CD4-positive, alpha-beta memory T cell (primary cell): ENCODE data around the gene SEC14L1. TPM values are rescaled to one million over a fixed set of nuclear protein-coding genes. Genes with fewer than 3 reads are reported as not detected.

ENCODE experiments used
- CTCF ChIA-PET: fragments of 350-600 bp; sonication (Branson Sonifier 250); formaldehyde crosslinking; loops from one replicate; lab custom pipeline; 2021; ENCODE audit warnings: inconsistent platforms; ENCODE audit not compliant: partially characterized antibody; lab: Charles Lee
- POLR2A ChIA-PET: fragments of 350-600 bp; sonication (Branson Sonifier 250); formaldehyde crosslinking; loops from one replicate; lab custom pipeline; 2021; ENCODE audit not compliant: partially characterized antibody; lab: Charles Lee
- DNase-seq, 5 donors: peaks; one replicate each; pipeline versions ENCODE4 v3.0.0 to v3.0.0-alpha.2; 2020 to 2022; ENCODE audit warnings: mixed read lengths in 1 of 5
- H3K27ac ChIP-seq: one replicate; pipeline ENCODE4 v1.7.0; 2013; ENCODE audit warnings: low read depth, low read length
- H3K27me3 ChIP-seq: 2 replicates; pipeline ENCODE4 v1.7.0; 2013; ENCODE audit warnings: mild to moderate bottlenecking, low read length, moderate library complexity; ENCODE audit not compliant: insufficient read depth
- H3K36me3 ChIP-seq: 2 replicates; pipeline ENCODE4 v1.7.0; 2013; ENCODE audit warnings: mild to moderate bottlenecking, low read length, moderate library complexity; ENCODE audit not compliant: insufficient read depth
- H3K4me1 ChIP-seq: 2 replicates; pipeline ENCODE4 v1.7.0; 2013; ENCODE audit warnings: mild to moderate bottlenecking, low read length, moderate library complexity; ENCODE audit not compliant: insufficient read depth
- H3K4me3 ChIP-seq, 2 donors: one replicate each; pipeline ENCODE4 v1.7.0; 2013; ENCODE audit warnings: low read length in 2 of 2, mild to moderate bottlenecking in 1 of 2
- H3K9me3 ChIP-seq, 2 donors: one replicate each; pipeline ENCODE4 v1.7.0; 2013; ENCODE audit warnings: low read length in 2 of 2, control low read depth in 1 of 2; ENCODE audit not compliant: control insufficient read depth in 1 of 2
- H3K27ac Mint-ChIP-seq, 7 donors: one replicate each; pipeline ENCODE4 v1.8.0; 2020 to 2021; ENCODE audit warnings: mixed read lengths in 7 of 7, mild to moderate bottlenecking in 6 of 7, inconsistent platforms in 3 of 7, moderate library complexity in 3 of 7
- H3K27me3 Mint-ChIP-seq, 2 donors: one replicate each; pipeline ENCODE4 v1.8.0; 2020 to 2021; ENCODE audit warnings: mixed read lengths in 2 of 2
- H3K36me3 Mint-ChIP-seq, 2 donors: one replicate each; pipeline ENCODE4 v1.8.0; 2020 to 2021; ENCODE audit warnings: mixed read lengths in 2 of 2, inconsistent platforms in 1 of 2, mild to moderate bottlenecking in 1 of 2
- H3K4me1 Mint-ChIP-seq, 4 donors: one replicate each; pipeline ENCODE4 v1.8.0; 2020 to 2021; ENCODE audit warnings: mixed read lengths in 4 of 4, mild to moderate bottlenecking in 1 of 4
- H3K4me3 Mint-ChIP-seq, 8 donors: one replicate each; pipeline ENCODE4 v1.8.0; 2020 to 2021; ENCODE audit warnings: mixed read lengths in 8 of 8, mild to moderate bottlenecking in 7 of 8, moderate library complexity in 6 of 8, inconsistent platforms in 3 of 8
- H3K9me3 Mint-ChIP-seq, 8 donors: one replicate each; pipeline ENCODE4 v1.8.0; 2020 to 2021; ENCODE audit warnings: mixed read lengths in 8 of 8, mild to moderate bottlenecking in 5 of 8, inconsistent platforms in 3 of 8, moderate library complexity in 1 of 8
- intact Hi-C: fragments of 100-400 bp; cut with micrococcal nuclease; formaldehyde crosslinking; loops from one replicate; pipeline ENCODE4 v1.15.1; 2023
- polyA plus RNA-seq, 2 donors: library from polyadenylated mRNA; unstranded; fragments of 300-500 nt; fragmentation: Illumina TruSeq; gene quantifications; one replicate each; pipeline ENCODE4 v1.2.3, GENCODE V29; 2021
- total RNA-seq, 2 experiments: library from RNA; stranded (reverse); gene quantifications; one replicate each; pipeline ENCODE4 v1.2.3, GENCODE V29; 2021

Gene SEC14L1
- total and polyA plus RNA-seq, 4 experiments from 2014 or later, result 8.9 to 35.5 (median 25.9) TPM

GRCh38 chr17:77228241-77228752 lies 87.5 kb downstream of the SEC14L1 start:
- Histone ChIP-seq H3K36me3 (no peaks in the 10 kb centered on the region), H3K4me1 (no peaks in the 10 kb centered on the region), H3K27ac (no peak overlapping the region), H3K9me3 (peaks cover 0 to 5% of the 10 kb centered on the region in 2 donors), H3K4me3 (no peak overlapping the region), H3K27me3 (no peaks in the 10 kb centered on the region)
- POLR2A ChIA-PET, result no interaction called here
- Mint-ChIP-seq H3K27ac (no peak overlapping the region), H3K4me3 (no peak overlapping the region), H3K9me3 (peaks cover 0 to 8% (median 2%) of the 10 kb centered on the region in 8 donors), H3K4me1 (no peaks in the 10 kb centered on the region), H3K27me3 (no peaks in the 10 kb centered on the region), H3K36me3 (no peaks in the 10 kb centered on the region)
- intact Hi-C loops, result no loop called here
- CTCF ChIA-PET, result no interaction called here
- no peak for DNase-seq

GRCh38 chr17:77228816-77229215 lies 88.0 kb downstream of the SEC14L1 start:
- ChIA-PET POLR2A (no interaction called here), CTCF (no interaction called here)
- no peaks in the 10 kb centered on the region for H3K27me3 Mint-ChIP-seq
- H3K9me3 Mint-ChIP-seq, result peaks cover 0 to 8% (median 2%) of the 10 kb centered on the region in 8 donors
- Histone ChIP-seq H3K4me3 (no peak overlapping the region), H3K36me3 (no peaks in the 10 kb centered on the region), H3K4me1 (no peaks in the 10 kb centered on the region), H3K9me3 (peaks cover 0 to 5% of the 10 kb centered on the region in 2 donors), H3K27ac (no peak overlapping the region), H3K27me3 (no peaks in the 10 kb centered on the region)
- H3K4me1 Mint-ChIP-seq, result no peaks in the 10 kb centered on the region
- DNase-seq, result no peak
- H3K4me3 Mint-ChIP-seq, result no peak overlapping the region
- H3K36me3 Mint-ChIP-seq, result no peaks in the 10 kb centered on the region
- intact Hi-C loops, result no loop called here
- no peak overlapping the region for H3K27ac Mint-ChIP-seq

GRCh38 chr17:77229786-77230435 lies 89.1 kb downstream of the SEC14L1 start:
- Histone ChIP-seq H3K4me3 (no peak overlapping the region), H3K9me3 (peaks cover 0 to 5% of the 10 kb centered on the region in 2 donors), H3K36me3 (no peaks in the 10 kb centered on the region), H3K4me1 (no peaks in the 10 kb centered on the region), H3K27ac (no peak overlapping the region), H3K27me3 (no peaks in the 10 kb centered on the region)
- Mint-ChIP-seq H3K27ac (no peak overlapping the region), H3K9me3 (peaks cover 0 to 3% (median under 1%) of the 10 kb centered on the region in 8 donors), H3K4me1 (peaks cover 0 to 4% (median 0%) of the 10 kb centered on the region in 4 donors), H3K27me3 (no peaks in the 10 kb centered on the region), H3K36me3 (no peaks in the 10 kb centered on the region), H3K4me3 (no peak overlapping the region)
- ChIA-PET POLR2A (no interaction called here), CTCF (no interaction called here)
- intact Hi-C loops, result no loop called here
- no peak for DNase-seq

- Mint-ChIP-seq H3K4me3 (no peak overlapping the region), H3K9me3 (no peaks in the 10 kb centered on the region), H3K27me3 (no peaks in the 10 kb centered on the region), H3K27ac (no peak overlapping the region), H3K4me1 (peaks cover 0 to 9% (median under 1%) of the 10 kb centered on the region in 4 donors), H3K36me3 (no peaks in the 10 kb centered on the region)
- H3K36me3 ChIP-seq, result no peaks in the 10 kb centered on the region
- POLR2A ChIA-PET, result no interaction called here
- H3K27ac ChIP-seq, result no peak overlapping the region
- H3K4me1 ChIP-seq, result peaks cover 4% of the 10 kb centered on the region
- no peak overlapping the region for H3K4me3 ChIP-seq
- no peaks in the 10 kb centered on the region for H3K9me3 ChIP-seq
- CTCF ChIA-PET, result no interaction called here
- no peaks in the 10 kb centered on the region for H3K27me3 ChIP-seq
- intact Hi-C loops, result no loop called here
- DNase-seq, result no peak
Measured at GRCh38 chr17:77230436-77230830, 89.7 kb downstream of the SEC14L1 start.

GRCh38 chr17:77231076-77231871 lies 90.5 kb downstream of the SEC14L1 start:
- peaks cover 4% of the 10 kb centered on the region for H3K4me1 ChIP-seq
- ChIA-PET CTCF (no interaction called here), POLR2A (no interaction called here)
- no peaks in the 10 kb centered on the region for H3K9me3 ChIP-seq
- no peak overlapping the region for H3K4me3 ChIP-seq
- DNase-seq, result no peak
- no peaks in the 10 kb centered on the region for H3K36me3 Mint-ChIP-seq
- no peak overlapping the region for H3K27ac Mint-ChIP-seq
- no peak overlapping the region for H3K4me3 Mint-ChIP-seq
- no peak overlapping the region for H3K27ac ChIP-seq
- H3K36me3 ChIP-seq, result no peaks in the 10 kb centered on the region
- H3K4me1 Mint-ChIP-seq, result peaks cover 0 to 10% (median 1%) of the 10 kb centered on the region in 4 donors
- intact Hi-C loops, result no loop called here
- no peaks in the 10 kb centered on the region for H3K9me3 Mint-ChIP-seq
- H3K27me3 Mint-ChIP-seq, result peaks cover 0 to under 1% of the 10 kb centered on the region in 2 donors
- H3K27me3 ChIP-seq, result no peaks in the 10 kb centered on the region

GRCh38 chr17:77233127-77233526 lies 92.4 kb downstream of the SEC14L1 start:
- Mint-ChIP-seq H3K27me3 (peaks cover 0 to 1% of the 10 kb centered on the region in 2 donors), H3K4me3 (no peak overlapping the region), H3K27ac (no peak overlapping the region), H3K36me3 (no peaks in the 10 kb centered on the region), H3K4me1 (peaks cover 0 to 10% (median 2%) of the 10 kb centered on the region in 4 donors), H3K9me3 (no peaks in the 10 kb centered on the region)
- Histone ChIP-seq H3K9me3 (no peaks in the 10 kb centered on the region), H3K36me3 (no peaks in the 10 kb centered on the region), H3K27ac (no peak overlapping the region), H3K4me1 (peaks cover 4% of the 10 kb centered on the region), H3K4me3 (no peak overlapping the region), H3K27me3 (no peaks in the 10 kb centered on the region)
- intact Hi-C loops, result no loop called here
- DNase-seq, result no peak
- CTCF ChIA-PET, result no interaction called here
- POLR2A ChIA-PET, result no interaction called here

- POLR2A ChIA-PET, result no interaction called here
- no peaks in the 10 kb centered on the region for H3K9me3 ChIP-seq
- Mint-ChIP-seq H3K27ac (peak overlapping the region in 1 of 7 donors; percentile 68), H3K4me1 (peaks cover 0 to 10% (median 2%) of the 10 kb centered on the region in 4 donors), H3K9me3 (no peaks in the 10 kb centered on the region), H3K27me3 (peaks cover 0 to 1% of the 10 kb centered on the region in 2 donors), H3K36me3 (no peaks in the 10 kb centered on the region), H3K4me3 (no peak overlapping the region)
- DNase-seq, result no peak
- no peak overlapping the region for H3K27ac ChIP-seq
- no peaks in the 10 kb centered on the region for H3K27me3 ChIP-seq
- intact Hi-C loops, result no loop called here
- CTCF ChIA-PET, result interaction anchor here (2.6 kb wide), 1 partner anchor 14 kb away, joined by 6 read pairs; no protein-coding TSS in a partner anchor
- no peak overlapping the region for H3K4me3 ChIP-seq
- H3K4me1 ChIP-seq, result peaks cover 4% of the 10 kb centered on the region
- H3K36me3 ChIP-seq, result no peaks in the 10 kb centered on the region
Measured at GRCh38 chr17:77233635-77234334, 93.0 kb downstream of the SEC14L1 start.
